Hepatocyte (in vitro differentiated cells): ENCODE results near the gene SMAD7. TPM values are rescaled to one million over a fixed set of nuclear protein-coding genes. Genes with fewer than 3 reads are reported as not detected.

ENCODE experiments used
- DNase-seq: peaks from one replicate; pipeline ENCODE4 v3.0.0-alpha.2; 2016; ENCODE audit warnings: low spot score
- H2AFZ ChIP-seq: fragments of 200-600 bp; sonication (generic); 2 replicates; pipeline ENCODE4 v1.6.0; 2016; ENCODE audit warnings: antibody characterized with exemption, mild to moderate bottlenecking
- H3K27ac ChIP-seq: fragments of 200-600 bp; sonication (generic); 2 replicates; pipeline ENCODE4 v1.5.1; 2016; ENCODE audit warnings: mild to moderate bottlenecking
- H3K27me3 ChIP-seq: fragments of 200-600 bp; sonication (generic); 2 replicates; pipeline ENCODE4 v1.6.1; 2016
- H3K36me3 ChIP-seq: fragments of 200-600 bp; sonication (generic); replicated peaks from 2 replicates; pipeline ENCODE4 v1.5.1; 2016; ENCODE audit warnings: low read depth; ENCODE audit not compliant: insufficient read depth
- H3K4me1 ChIP-seq: fragments of 200-600 bp; sonication (generic); 2 replicates; pipeline ENCODE4 v1.5.1; 2016; ENCODE audit warnings: mild to moderate bottlenecking, moderate library complexity; ENCODE audit not compliant: insufficient read depth
- H3K4me2 ChIP-seq: fragments of 200-600 bp; sonication (generic); 2 replicates; pipeline ENCODE4 v1.6.0; 2016
- H3K4me3 ChIP-seq: fragments of 200-600 bp; sonication (generic); 2 replicates; pipeline ENCODE4 v1.5.1; 2016; ENCODE audit warnings: mild to moderate bottlenecking
- H3K79me2 ChIP-seq: fragments of 200-600 bp; sonication (generic); 2 replicates; pipeline ENCODE4 v1.6.0; 2017; ENCODE audit warnings: mild to moderate bottlenecking
- H3K9me2 ChIP-seq: fragments of 200-600 bp; sonication (generic); replicated peaks from 2 replicates; pipeline ENCODE4 v1.6.0; 2017; ENCODE audit warnings: mild to moderate bottlenecking; ENCODE audit not compliant: insufficient read depth
- H3K9me3 ChIP-seq: fragments of 200-600 bp; sonication (generic); 2 replicates; pipeline ENCODE4 v1.5.1; 2016; ENCODE audit warnings: low read depth, mild to moderate bottlenecking
- H4K20me1 ChIP-seq: fragments of 200-600 bp; sonication (generic); 2 replicates; pipeline ENCODE4 v1.6.0; 2016; ENCODE audit warnings: mild to moderate bottlenecking; ENCODE audit not compliant: insufficient read depth, poor library complexity, severe bottlenecking
- CTCF ChIP-seq: fragments of 200-600 bp; sonication (generic); IDR thresholded peaks from 2 replicates; pipeline ENCODE4 v1.5.1; 2016; ENCODE audit warnings: antibody characterized with exemption, mild to moderate bottlenecking; ENCODE audit not compliant: poor library complexity
- EZH2 ChIP-seq: fragments of 200-600 bp; sonication (generic); IDR thresholded peaks from 2 replicates; pipeline ENCODE4 v1.6.1; 2016; ENCODE audit warnings: antibody characterized with exemption, mild to moderate bottlenecking, borderline replicate concordance
- EZH2phosphoT487 ChIP-seq: fragments of 200-600 bp; sonication (generic); IDR thresholded peaks from one replicate; pipeline ENCODE4 v1.6.1; 2018; ENCODE audit warnings: antibody characterized with exemption, mild to moderate bottlenecking, low read depth, moderate library complexity; ENCODE audit not compliant: unreplicated experiment, severe bottlenecking
- WGBS: methylation state at CpG from one replicate; pipeline ENCODE4 v1.1.6; 2016; ENCODE audit warnings: low lambda C conversion rate; ENCODE audit errors: missing lambda C conversion rate; 5-methylcytosine and 5-hydroxymethylcytosine counted together
- polyA plus RNA-seq: library from polyadenylated mRNA; unstranded; fragments of >200 nt; fragmentation: Nextera tagmentation; extraction: Ambion mirVana; gene quantifications from 2 replicates; pipeline ENCODE4 v1.2.1, GENCODE V29; 2016
- total RNA-seq: library from RNA; depleted of rRNA; stranded (reverse); fragments of >200 nt; gene quantifications from 2 replicates; pipeline ENCODE4 v1.2.3, GENCODE V29; 2014

The SMAD7 gene
- total and polyA plus RNA-seq, 2 experiments from 2014 or later: 65.4 to 71.1 TPM

- Histone ChIP-seq H3K79me2 (peaks cover 100% of the 10 kb centered on the region), H2AFZ (no peak overlapping the region), H3K9me3 (no peaks in the 10 kb centered on the region), H3K4me2 (peak overlapping the region; percentile 97), H3K27me3 (no peaks in the 10 kb centered on the region), H3K4me3 (no peak overlapping the region), H3K27ac (peak overlapping the region; percentile 100), H3K9me2 (no peaks in the 10 kb centered on the region), H3K36me3 (no peaks in the 10 kb centered on the region), H3K4me1 (peaks cover 98% of the 10 kb centered on the region), H4K20me1 (peaks cover 100% of the 10 kb centered on the region)
- no peak for DNase-seq
- TF ChIP-seq EZH2: no peak
- WGBS: 56% methylated on average over 8 of the region's 8 CpGs
These were observed 8.7 kb downstream of the SMAD7 start for GRCh38 chr18:48942086-48942485.

- no peaks in the 10 kb centered on the region for H3K27me3 ChIP-seq
- no peaks in the 10 kb centered on the region for H3K9me3 ChIP-seq
- H3K36me3 ChIP-seq: no peaks in the 10 kb centered on the region
- H3K4me2 ChIP-seq: peak overlapping the region; percentile 97
- H4K20me1 ChIP-seq: peaks cover 100% of the 10 kb centered on the region
- H3K79me2 ChIP-seq: peaks cover 100% of the 10 kb centered on the region
- peaks cover 99% of the 10 kb centered on the region for H3K4me1 ChIP-seq
- peak overlapping the region; percentile 16 for H3K4me3 ChIP-seq
- WGBS: 43% methylated on average over 7 of the region's 7 CpGs
- H3K9me2 ChIP-seq: no peaks in the 10 kb centered on the region
- peak overlapping the region; percentile 100 for H3K27ac ChIP-seq
- DNase-seq: no peak
- TF ChIP-seq EZH2 (no peak), EZH2phosphoT487 (no peak), CTCF (no peak)
- H2AFZ ChIP-seq: no peak overlapping the region
These were observed 9.1 kb downstream of the SMAD7 start for GRCh38 chr18:48941672-48942071.

- peak overlapping the region; percentile 97 for H3K4me2 ChIP-seq
- no peak overlapping the region for H2AFZ ChIP-seq
- H3K9me2 ChIP-seq: no peaks in the 10 kb centered on the region
- H3K27ac ChIP-seq: peak overlapping the region; percentile 100
- DNase-seq: no peak
- peaks cover 100% of the 10 kb centered on the region for H4K20me1 ChIP-seq
- no peaks in the 10 kb centered on the region for H3K9me3 ChIP-seq
- TF ChIP-seq EZH2phosphoT487 (no peak), CTCF (no peak), EZH2 (no peak)
- no peaks in the 10 kb centered on the region for H3K36me3 ChIP-seq
- peaks cover 100% of the 10 kb centered on the region for H3K79me2 ChIP-seq
- no peaks in the 10 kb centered on the region for H3K27me3 ChIP-seq
- 26% methylated on average over 14 of the region's 14 CpGs for WGBS
- H3K4me1 ChIP-seq: peaks cover 99% of the 10 kb centered on the region
- H3K4me3 ChIP-seq: peak overlapping the region; percentile 16
These were observed 9.7 kb downstream of the SMAD7 start for GRCh38 chr18:48940854-48941611.

DNA sequence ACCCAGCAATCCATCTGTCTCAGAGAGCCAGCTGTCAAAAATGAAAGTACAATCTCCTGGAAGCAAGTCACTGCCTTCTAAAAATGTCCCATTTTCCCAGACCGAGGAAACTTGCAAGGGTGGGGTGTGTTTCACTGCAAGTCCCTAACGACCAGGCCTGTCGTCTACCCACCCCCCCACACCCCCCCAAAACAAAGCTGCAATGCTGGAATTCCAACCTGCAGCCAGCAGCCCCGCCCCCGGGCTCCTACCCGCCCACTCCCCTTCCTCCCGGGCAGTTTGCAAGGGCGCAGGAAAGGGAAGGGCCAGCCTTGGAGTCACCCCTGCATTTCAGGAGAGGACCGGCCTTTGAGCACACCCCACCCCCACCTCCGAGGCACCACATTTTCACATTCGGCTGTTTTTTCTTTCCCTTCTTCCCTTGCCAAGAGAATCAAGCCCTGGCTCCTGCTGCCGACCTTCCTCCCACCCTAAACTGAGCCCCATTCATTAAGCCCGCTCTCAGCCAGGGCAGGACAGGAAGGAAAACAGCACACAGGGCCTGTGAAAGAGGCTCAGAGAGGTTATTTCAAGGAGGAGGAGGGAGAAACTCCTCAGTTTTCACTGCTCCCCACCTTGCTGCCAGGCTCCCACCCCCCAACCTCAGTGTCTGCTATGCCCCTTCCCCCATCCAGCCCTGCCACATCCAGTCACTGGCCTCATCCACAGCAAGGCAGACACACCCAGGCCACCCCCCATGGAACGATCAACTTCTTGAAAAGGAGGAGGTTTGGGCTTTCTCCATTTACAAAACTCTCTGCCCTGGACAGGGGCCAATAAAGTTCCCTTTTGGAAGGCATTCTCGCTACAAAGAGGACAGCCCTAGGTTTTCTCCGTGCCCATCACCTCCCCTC is 11.3 kb downstream of the SMAD7 start:
- Histone ChIP-seq H3K9me2 (no peaks in the 10 kb centered on the region), H2AFZ (no peak overlapping the region), H4K20me1 (peaks cover 100% of the 10 kb centered on the region), H3K79me2 (peaks cover 100% of the 10 kb centered on the region), H3K4me3 (no peak overlapping the region), H3K9me3 (no peaks in the 10 kb centered on the region), H3K4me2 (peak overlapping the region; percentile 97), H3K4me1 (peaks cover 96% of the 10 kb centered on the region), H3K27ac (peak overlapping the region; percentile 100), H3K36me3 (no peaks in the 10 kb centered on the region), H3K27me3 (no peaks in the 10 kb centered on the region)
- no peak for TF ChIP-seq CTCF
- TF ChIP-seq EZH2phosphoT487: no peak
- no peak for TF ChIP-seq EZH2
- 17% methylated on average over 11 of the region's 16 CpGs for WGBS
- DNase-seq: no peak
